Skeletal muscle tissue (tissue), 4 donors: Measurements from ENCODE around the gene ADSL. TPM values are rescaled to one million over a fixed set of nuclear protein-coding genes. Genes with fewer than 3 reads are reported as not detected.
A peak's percentile ranks its signal among the peaks of the same experiment; 100 is the strongest.

Experiments used
- H3K27ac ChIP-seq: one replicate; pipeline ENCODE4 v1.7.0; 2013; ENCODE audit warnings: mild to moderate bottlenecking, low read depth, low read length, inconsistent platforms
- H3K27me3 ChIP-seq, 3 donors: one replicate each; pipeline ENCODE4 v1.7.0; 2013; ENCODE audit warnings: low read length in 3 of 3; ENCODE audit not compliant: control insufficient read depth in 3 of 3, insufficient read depth in 3 of 3
- H3K36me3 ChIP-seq, 3 donors: one replicate each; pipeline ENCODE4 v1.7.0; 2013; ENCODE audit warnings: low read length in 3 of 3; ENCODE audit not compliant: control insufficient read depth in 3 of 3, insufficient read depth in 3 of 3
- H3K4me1 ChIP-seq, 3 donors: one replicate each; pipeline ENCODE4 v1.7.0; 2013; ENCODE audit warnings: low read length in 3 of 3, mild to moderate bottlenecking in 3 of 3; ENCODE audit not compliant: control insufficient read depth in 3 of 3, insufficient read depth in 3 of 3
- H3K4me3 ChIP-seq, 3 donors: one replicate each; pipeline ENCODE4 v1.7.0; 2013; ENCODE audit warnings: low read length in 3 of 3
- H3K9ac ChIP-seq, 3 donors: one replicate each; pipeline ENCODE4 v1.7.0; 2013; ENCODE audit warnings: low read length in 3 of 3, mild to moderate bottlenecking in 3 of 3, moderate library complexity in 2 of 3, low read depth in 1 of 3
- H3K9me3 ChIP-seq, 3 donors: one replicate each; pipeline ENCODE4 v1.7.0; 2013; ENCODE audit warnings: low read length in 3 of 3; ENCODE audit not compliant: control insufficient read depth in 3 of 3
- total RNA-seq: library from RNA; depleted of rRNA; stranded (reverse); fragments of >200 nt; gene quantifications from one replicate; pipeline ENCODE4 v1.2.3, GENCODE V29; 2014
- donor health status: Osteomylitis.

Gene ADSL
- total RNA-seq, 1 donor from 2014 or later, result 281 TPM

DNA sequence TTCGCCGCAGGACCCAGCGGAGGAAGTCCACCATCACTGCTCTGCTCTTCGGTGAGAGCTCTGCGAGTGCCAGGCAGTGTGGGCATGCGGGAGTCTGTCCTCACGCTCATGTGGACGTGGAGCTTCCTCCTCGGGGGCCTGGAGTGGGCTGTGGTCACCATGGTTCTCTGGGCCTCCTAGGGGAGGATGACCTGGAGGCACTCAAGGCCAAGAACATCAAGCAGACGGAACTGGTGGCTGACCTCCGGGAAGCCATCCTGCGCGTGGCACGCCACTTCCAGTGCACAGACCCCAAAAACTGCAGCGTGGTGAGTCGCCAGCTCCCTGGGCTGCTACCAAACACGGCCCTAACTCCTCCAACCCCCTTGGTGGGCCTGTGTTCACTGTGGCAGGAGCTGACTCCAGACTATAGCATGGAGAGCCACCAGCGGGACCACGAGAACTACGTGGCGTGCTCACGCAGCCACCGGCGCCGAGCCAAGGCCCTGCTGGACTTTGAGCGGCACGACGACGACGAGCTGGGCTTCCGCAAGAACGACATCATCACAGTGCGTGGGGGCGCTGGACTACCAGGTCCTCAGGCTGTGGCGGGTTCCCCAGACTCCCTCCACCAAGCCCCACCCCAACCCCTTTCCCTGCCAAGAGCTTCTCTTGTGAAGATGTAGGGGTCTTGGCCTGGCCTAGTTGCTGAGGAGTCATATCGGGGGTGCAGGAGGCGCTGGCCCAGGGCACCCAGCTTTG is 60.9 kb downstream of the ADSL start:
- no peak overlapping the region for H3K4me3 ChIP-seq
- peaks cover 69 to 79% (median 69%) of the 10 kb centered on the region in 3 donors for H3K36me3 ChIP-seq
- H3K9ac ChIP-seq, result no peak overlapping the region
- no peak overlapping the region for H3K27ac ChIP-seq
- no peaks in the 10 kb centered on the region for H3K27me3 ChIP-seq
- H3K9me3 ChIP-seq, result no peaks in the 10 kb centered on the region
- peaks cover 16 to 29% (median 17%) of the 10 kb centered on the region in 3 donors for H3K4me1 ChIP-seq

DNA sequence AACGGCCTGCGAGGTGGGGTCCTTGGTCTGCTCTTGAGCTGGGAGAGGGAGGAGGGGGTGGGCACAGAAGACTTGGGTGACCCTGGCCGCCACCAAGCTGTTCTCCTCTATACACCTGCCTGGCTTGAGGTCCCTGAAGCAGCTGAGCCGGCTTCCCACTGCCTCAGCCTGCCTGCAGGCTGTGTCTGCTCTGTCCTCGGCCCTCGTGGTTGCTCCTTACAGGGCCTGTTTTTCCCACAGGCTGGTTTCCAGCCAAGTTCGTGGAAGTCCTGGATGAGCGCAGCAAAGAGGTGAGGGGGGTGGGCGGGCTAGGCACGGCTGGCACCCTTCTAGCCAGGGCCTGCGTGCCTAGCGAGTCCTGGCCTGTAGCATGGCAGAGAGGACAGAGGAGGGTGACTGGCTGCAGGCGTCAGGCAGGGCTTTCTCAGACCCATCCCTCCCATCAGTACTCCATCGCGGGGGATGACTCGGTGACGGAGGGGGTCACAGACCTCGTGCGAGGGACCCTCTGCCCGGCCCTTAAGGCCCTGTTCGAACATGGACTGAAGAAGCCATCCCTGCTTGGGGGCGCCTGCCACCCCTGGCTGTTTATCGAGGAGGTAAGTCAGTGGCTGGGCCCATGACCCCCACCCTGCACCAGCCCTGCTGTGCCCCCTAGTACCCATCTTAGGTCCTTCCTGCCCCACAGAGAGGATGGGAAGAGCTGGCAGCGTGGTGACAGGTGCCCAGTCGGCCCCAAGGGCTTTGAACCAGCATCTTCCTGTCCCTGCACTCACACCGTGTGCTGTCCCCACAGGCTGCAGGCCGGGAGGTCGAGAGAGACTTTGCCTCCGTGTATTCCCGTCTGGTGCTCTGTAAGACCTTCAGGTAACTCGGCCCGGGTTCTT is 61.8 kb downstream of the ADSL start:
- Histone ChIP-seq H3K4me1 (peaks cover 16 to 29% (median 17%) of the 10 kb centered on the region in 3 donors), H3K36me3 (peaks cover 66 to 73% (median 69%) of the 10 kb centered on the region in 3 donors), H3K9ac (no peak overlapping the region), H3K27me3 (no peaks in the 10 kb centered on the region), H3K9me3 (no peaks in the 10 kb centered on the region), H3K27ac (no peak overlapping the region), H3K4me3 (no peak overlapping the region)

DNA sequence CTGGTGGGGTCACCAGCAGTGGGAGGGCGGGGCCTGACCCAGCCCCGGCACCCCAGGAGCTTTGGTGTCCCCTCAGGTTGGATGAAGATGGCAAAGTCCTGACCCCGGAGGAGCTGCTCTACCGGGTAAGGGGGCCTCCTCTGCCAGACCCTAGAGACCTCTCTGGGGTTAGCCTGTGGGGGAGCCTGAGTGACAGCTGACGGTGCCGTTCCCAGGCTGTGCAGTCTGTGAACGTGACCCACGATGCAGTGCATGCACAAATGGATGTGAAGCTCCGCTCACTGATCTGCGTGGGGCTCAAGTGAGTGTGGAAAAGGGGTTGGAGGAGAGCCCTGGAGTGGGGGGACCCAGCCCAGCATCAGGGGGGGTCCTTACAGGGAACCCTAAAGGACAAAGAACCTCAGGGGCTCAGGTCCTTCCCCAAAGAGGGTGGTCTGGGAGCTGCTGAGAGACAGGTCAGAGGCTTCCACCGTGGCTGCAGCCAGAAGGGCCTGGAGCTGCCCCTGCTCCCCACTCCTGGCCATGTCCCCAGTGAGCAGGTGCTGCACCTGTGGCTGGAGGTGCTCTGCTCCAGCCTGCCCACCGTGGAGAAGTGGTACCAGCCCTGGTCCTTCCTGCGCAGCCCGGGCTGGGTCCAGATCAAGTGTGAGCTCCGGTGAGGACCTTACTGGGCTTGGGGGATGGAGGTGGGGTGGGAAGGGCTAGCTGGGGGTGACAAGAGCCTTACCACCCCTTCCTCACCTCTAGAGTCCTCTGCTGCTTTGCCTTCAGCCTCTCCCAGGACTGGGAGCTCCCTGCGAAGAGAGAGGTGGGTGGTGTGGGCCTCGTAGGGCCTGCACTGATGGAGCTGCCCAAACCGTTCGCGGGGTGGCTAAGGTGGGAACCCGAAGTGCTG is 62.7 kb downstream of the ADSL start:
- H3K4me1 ChIP-seq, result peaks cover 13 to 25% (median 17%) of the 10 kb centered on the region in 3 donors
- no peak overlapping the region for H3K4me3 ChIP-seq
- H3K9ac ChIP-seq, result no peak overlapping the region
- no peaks in the 10 kb centered on the region for H3K27me3 ChIP-seq
- peaks cover 66 to 68% (median 68%) of the 10 kb centered on the region in 3 donors for H3K36me3 ChIP-seq
- no peak overlapping the region for H3K27ac ChIP-seq
- no peaks in the 10 kb centered on the region for H3K9me3 ChIP-seq

DNA sequence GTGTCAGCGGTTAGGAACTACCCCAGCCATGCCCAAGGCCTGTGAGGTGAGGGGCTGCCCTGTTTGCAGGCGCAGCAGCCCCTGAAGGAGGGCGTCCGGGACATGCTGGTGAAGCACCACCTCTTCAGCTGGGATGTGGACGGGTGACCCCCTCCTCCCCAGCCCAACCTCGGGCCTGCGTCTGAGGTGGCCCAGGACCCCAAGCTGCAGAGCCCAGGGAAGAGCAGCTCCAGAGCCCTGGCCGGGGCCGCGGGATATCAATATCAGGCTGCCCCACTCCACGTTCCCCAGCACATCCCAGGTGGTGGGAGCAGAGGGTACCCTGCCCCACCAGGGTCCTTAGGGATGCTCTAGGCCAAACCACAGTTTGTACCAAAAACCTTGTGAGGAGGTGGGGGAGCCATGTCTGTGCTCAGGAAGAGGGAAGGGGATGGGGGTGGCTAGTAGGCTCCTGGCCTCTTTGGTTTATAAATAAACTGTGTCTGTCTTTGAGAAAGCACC is 63.4 kb downstream of the ADSL start:
- H3K27me3 ChIP-seq, result no peaks in the 10 kb centered on the region
- H3K27ac ChIP-seq, result no peak overlapping the region
- no peak overlapping the region for H3K4me3 ChIP-seq
- peaks cover 61 to 64% (median 61%) of the 10 kb centered on the region in 3 donors for H3K36me3 ChIP-seq
- H3K4me1 ChIP-seq, result peaks cover 7 to 18% (median 10%) of the 10 kb centered on the region in 3 donors
- no peak overlapping the region for H3K9ac ChIP-seq
- H3K9me3 ChIP-seq, result no peaks in the 10 kb centered on the region

DNA sequence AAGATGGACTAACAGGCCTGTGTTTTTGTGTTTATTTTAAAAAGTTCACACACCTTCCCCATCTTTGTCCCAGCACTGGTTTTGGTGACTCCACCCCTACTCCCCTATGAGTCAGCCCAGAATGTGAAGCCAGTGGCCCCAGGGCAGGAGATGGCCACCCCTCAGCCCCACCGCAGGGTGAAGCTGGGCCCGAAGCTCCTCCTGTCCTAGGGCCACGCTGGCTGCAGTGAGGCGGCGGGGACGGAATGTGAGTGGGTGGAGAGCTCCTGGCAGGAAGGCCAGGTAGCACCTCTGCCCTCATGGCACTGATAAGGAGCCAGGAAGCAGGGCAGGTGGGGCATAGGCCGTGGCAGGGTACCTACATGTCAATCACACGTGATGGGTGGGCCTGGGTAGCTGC is 64.0 kb downstream of the ADSL start:
- H3K9me3 ChIP-seq, result no peaks in the 10 kb centered on the region
- no peaks in the 10 kb centered on the region for H3K27me3 ChIP-seq
- H3K9ac ChIP-seq, result no peak overlapping the region
- H3K27ac ChIP-seq, result no peak overlapping the region
- peaks cover 58 to 61% (median 60%) of the 10 kb centered on the region in 3 donors for H3K36me3 ChIP-seq
- H3K4me1 ChIP-seq, result peaks cover 4 to 16% (median 8%) of the 10 kb centered on the region in 3 donors
- no peak overlapping the region for H3K4me3 ChIP-seq

DNA sequence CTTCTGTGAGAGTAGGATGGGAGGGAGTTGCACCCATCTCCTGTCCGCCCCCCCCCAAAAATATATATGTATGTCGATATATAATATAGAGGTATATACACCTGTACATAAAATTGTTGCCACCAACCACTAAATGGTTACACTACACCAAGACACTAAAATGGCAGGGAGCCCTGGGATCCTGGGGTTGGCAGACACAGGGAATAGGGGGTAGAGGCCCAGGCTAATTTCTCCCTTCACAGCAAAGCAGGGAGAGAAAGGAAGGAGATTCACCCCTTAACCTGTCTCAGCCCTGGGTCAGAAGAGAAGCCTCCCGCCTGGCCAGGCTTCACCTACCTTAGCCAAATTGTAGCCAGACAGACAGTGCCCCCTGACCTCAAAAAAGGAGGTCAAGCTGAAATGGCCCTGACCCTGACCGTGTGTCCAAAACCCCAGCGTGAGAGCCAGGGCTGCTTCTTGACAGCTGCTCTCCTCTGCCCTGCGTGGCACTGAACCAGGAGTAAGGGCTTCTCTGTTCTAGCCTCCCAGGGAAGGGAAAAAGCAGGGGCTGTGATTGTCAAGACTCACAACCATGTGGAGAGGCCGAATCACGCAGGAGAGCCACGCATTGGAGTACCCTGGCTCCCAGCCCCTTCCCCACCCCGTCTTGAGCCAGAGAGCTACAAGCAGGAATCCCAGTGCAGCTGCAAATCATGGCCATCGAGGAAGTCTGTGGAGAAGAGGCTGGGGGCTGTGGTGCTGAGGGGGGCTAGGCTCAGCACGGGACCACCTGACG is 64.6 kb downstream of the ADSL start:
- Histone ChIP-seq H3K27me3 (no peaks in the 10 kb centered on the region), H3K4me3 (no peak overlapping the region), H3K9ac (peak overlapping the region in 1 of 3 donors; percentile 16), H3K36me3 (peaks cover 53 to 59% (median 56%) of the 10 kb centered on the region in 3 donors), H3K4me1 (peaks cover 7 to 22% (median 8%) of the 10 kb centered on the region in 3 donors), H3K9me3 (no peaks in the 10 kb centered on the region), H3K27ac (no peak overlapping the region)

DNA sequence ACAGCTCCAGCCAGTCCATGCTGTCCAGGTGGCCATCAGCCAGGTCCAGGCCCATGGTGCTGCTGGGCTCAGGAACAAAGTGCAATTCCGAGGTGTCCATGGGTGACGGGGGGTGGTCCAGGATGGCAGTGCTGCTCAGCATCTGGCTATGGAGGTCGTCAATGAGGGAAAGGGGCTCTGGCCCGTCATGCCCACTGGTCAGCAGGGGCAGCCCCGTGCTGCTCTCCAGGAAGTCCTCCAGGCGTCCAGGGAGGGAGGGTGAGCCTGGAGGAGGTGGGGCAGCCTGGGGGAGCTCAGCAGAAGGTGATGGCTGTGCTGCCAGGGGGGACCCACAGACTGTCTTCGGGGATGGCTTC is 65.2 kb downstream of the ADSL start:
- Histone ChIP-seq H3K27ac (no peak overlapping the region), H3K4me3 (no peak overlapping the region), H3K4me1 (peaks cover 7 to 25% (median 8%) of the 10 kb centered on the region in 3 donors), H3K36me3 (peaks cover 51 to 58% (median 53%) of the 10 kb centered on the region in 3 donors), H3K9me3 (no peaks in the 10 kb centered on the region), H3K27me3 (no peaks in the 10 kb centered on the region), H3K9ac (no peak overlapping the region)

DNA sequence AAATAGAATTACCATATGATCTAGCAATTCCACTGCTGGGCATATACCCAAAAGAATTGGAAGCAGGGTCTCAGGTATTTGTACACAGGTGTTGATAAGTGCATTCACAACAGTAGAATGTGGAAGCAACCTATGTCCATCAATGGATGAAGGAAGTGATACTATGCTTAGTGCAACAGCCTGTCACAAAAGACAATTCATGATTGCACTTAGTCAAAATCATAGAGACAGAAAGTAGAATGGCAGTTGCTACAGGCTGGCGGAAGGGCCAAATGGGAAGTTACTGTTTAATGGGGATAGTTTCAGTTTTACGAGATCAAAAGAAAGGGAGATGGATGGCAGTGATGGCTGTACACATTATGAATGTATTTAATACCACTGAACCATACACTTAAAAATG is 66.1 kb downstream of the ADSL start:
- peaks cover 7 to 25% (median 8%) of the 10 kb centered on the region in 3 donors for H3K4me1 ChIP-seq
- H3K27ac ChIP-seq, result no peak overlapping the region
- peaks cover 49 to 57% (median 52%) of the 10 kb centered on the region in 3 donors for H3K36me3 ChIP-seq
- H3K4me3 ChIP-seq, result no peak overlapping the region
- no peaks in the 10 kb centered on the region for H3K27me3 ChIP-seq
- H3K9ac ChIP-seq, result no peak overlapping the region
- no peaks in the 10 kb centered on the region for H3K9me3 ChIP-seq

DNA sequence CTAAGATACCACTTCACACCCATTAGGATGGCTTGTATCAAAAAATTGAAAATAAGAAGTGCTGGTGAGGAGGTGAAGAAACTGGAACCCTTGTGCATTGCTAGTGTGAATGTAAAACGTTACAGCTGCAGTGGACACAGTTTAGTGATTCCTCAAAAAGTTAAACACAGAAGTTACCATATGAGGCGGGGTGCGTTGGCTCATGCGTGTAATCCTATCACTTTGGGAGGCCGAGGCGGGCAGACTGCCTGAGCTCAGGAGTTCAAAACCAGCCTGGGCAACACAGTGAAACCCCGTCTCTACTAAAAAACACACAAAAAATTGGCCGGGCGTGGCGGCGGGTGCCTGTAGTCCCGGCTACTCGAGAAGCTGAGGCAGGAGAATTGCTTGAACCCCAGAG is 67.6 kb downstream of the ADSL start:
- Histone ChIP-seq H3K27ac (no peak overlapping the region), H3K4me1 (peaks cover 7 to 25% (median 8%) of the 10 kb centered on the region in 3 donors), H3K36me3 (peaks cover 38 to 55% (median 50%) of the 10 kb centered on the region in 3 donors), H3K9me3 (no peaks in the 10 kb centered on the region), H3K27me3 (no peaks in the 10 kb centered on the region), H3K9ac (no peak overlapping the region), H3K4me3 (no peak overlapping the region)
